Adrenal gland (tissue), 12 donors: ENCODE measurements around the gene GLIS1. TPM values are rescaled to one million over a fixed set of nuclear protein-coding genes. Genes with fewer than 3 reads are reported as not detected.

ENCODE experiments used
- DNase-seq, 7 donors: peaks; one replicate each; pipeline ENCODE4 v3.0.0-alpha.2; 2019 to 2020
- H3K27ac ChIP-seq, 5 donors: fragments of 200-600 bp; sonication (generic) in 4 of 5; 1 replicate in 3 of 5; 2 replicates in 2 of 5; pipeline versions ENCODE4 v1.5.1 to v1.8.0; 2016 to 2020; ENCODE audit warnings: mild to moderate bottlenecking in 1 of 5
- H3K27me3 ChIP-seq: fragments of 200-600 bp; 2 replicates; pipeline ENCODE4 v1.8.0; 2021
- H3K36me3 ChIP-seq, 2 donors: fragments of 200-600 bp; replicated peaks in 1 of 2; 1 replicate in 1 of 2; 2 replicates in 1 of 2; pipeline versions ENCODE4 v1.5.1 to v1.8.0; 2018 to 2022
- H3K4me1 ChIP-seq, 2 donors: fragments of 200-600 bp; replicated peaks in 1 of 2; 1 replicate in 1 of 2; 2 replicates in 1 of 2; pipeline versions ENCODE4 v1.5.1 to v1.8.0; 2018 to 2021
- H3K4me3 ChIP-seq, 4 donors: fragments of 200-600 bp; sonication (generic) in 3 of 4; one replicate each; pipeline ENCODE4 v1.5.1; 2016 to 2018
- H3K9me3 ChIP-seq, 3 donors: fragments of 200-600 bp; sonication (generic) in 1 of 3; replicated peaks in 1 of 3; 1 replicate in 2 of 3; 2 replicates in 1 of 3; pipeline versions ENCODE4 v1.5.1 to v1.8.0; 2016 to 2021
- POLR2A ChIP-seq, 2 donors: fragments of 450-650 bp; IDR thresholded peaks; one replicate each; pipeline ENCODE4 v1.6.1; 2017; ENCODE audit warnings: antibody characterized with exemption in 2 of 2, mild to moderate bottlenecking in 2 of 2, moderate library complexity in 1 of 2
- WGBS, 4 donors: extraction: QIAGEN DNeasy Blood & Tissue Kit in 2 of 4; methylation state at CpG; one replicate each; pipeline versions ENCODE4 v1.1.5 to v1.1.7; 2013 to 2017; 5-methylcytosine and 5-hydroxymethylcytosine counted together
- intact Hi-C, 2 donors: fragments of 100-400 bp; cut with DNase I; formaldehyde crosslinking; loops; one replicate each; pipeline versions ENCODE4 v1.14.1 to v1.15.0; 2022 to 2023
- polyA plus RNA-seq, 3 donors: library from polyadenylated mRNA; stranded (reverse); fragments of 200-250 nt in 2 of 3; fragments of 350-450 nt in 1 of 3; fragmentation: Illumina TruSeq in 1 of 3; extraction: RNeasy Lipid Tissue Mini Kit (QIAGEN cat#74804) in 1 of 3; gene quantifications; one replicate each; pipeline ENCODE4 v1.2.3, GENCODE V29; 2013 to 2014
- total RNA-seq, 9 donors: library from RNA; depleted of rRNA in 4 of 9; stranded (reverse); fragments of >200 nt in 4 of 9; fragments of 120-200 nt in 1 of 9; fragmentation: NEBNext Ultra II Directional in 1 of 9; extraction: Animal tissue kit (Norgen Biotek cat#: 25700) in 1 of 9; gene quantifications; one replicate each; pipeline versions ENCODE4 v1.1.0 to v1.2.4, GENCODE V29; 2013 to 2023
- TF ChIP-seq, protein P1 (sequence below), 6 experiments: fragments of 450-650 bp in 4 of 6; fragments of 200-600 bp in 2 of 6; sonication (generic) in 1 of 6; IDR thresholded peaks; 1 replicate in 5 of 6; 2 replicates in 1 of 6; pipeline versions ENCODE4 v1.5.1 to v1.8.0; 2016 to 2021; ENCODE audit warnings: antibody characterized with exemption in 6 of 6, mild to moderate bottlenecking in 2 of 6, moderate library complexity in 1 of 6
- donor health status: healthy with polysubstance abuse.
- donor health status: Bipolar disorder and iron deficiency.
- donor health status: DM: yes; HTN: yes; CAD: no.
- donor health status: DM: no; HTN: no; CAD: no.
- donor health status: DM: no; HTN: no; CAD: no.
- donor health status: DM: yes; HTN: yes; CAD: no.

GLIS1 gene
- total and polyA plus RNA-seq, 12 donors, result 0.08 to 0.37 (median 0.14) TPM; not detected in 6

DNA sequence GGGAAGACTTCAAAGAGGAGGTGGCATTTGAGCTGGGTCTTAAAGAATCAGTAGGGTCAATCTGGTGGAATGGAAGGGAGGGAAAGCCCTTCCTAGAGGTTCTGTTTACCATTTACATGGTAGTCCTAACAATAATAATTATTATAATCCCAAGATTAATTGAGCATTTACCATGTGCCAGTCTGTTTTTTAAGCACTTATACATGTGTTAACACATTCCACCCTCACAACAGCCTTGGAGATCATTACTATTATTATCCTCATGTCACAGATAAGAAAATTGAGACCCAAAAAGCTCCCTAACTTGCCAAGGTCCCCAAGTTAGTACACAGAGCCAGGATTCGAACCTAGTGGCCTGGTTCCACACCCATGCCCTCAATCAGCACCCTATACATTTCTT, 10.8 kb downstream of the GLIS1 start:
- Histone ChIP-seq H3K27me3 (no peaks in the 10 kb centered on the region), H3K36me3 (no peaks in the 10 kb centered on the region), H3K4me1 (no peaks in the 10 kb centered on the region), H3K9me3 (no peaks in the 10 kb centered on the region), H3K4me3 (no peak overlapping the region), H3K27ac (no peak overlapping the region)
- DNase-seq, result no peak
- intact Hi-C loops, result no loop called here
- TF ChIP-seq, protein P1, sequence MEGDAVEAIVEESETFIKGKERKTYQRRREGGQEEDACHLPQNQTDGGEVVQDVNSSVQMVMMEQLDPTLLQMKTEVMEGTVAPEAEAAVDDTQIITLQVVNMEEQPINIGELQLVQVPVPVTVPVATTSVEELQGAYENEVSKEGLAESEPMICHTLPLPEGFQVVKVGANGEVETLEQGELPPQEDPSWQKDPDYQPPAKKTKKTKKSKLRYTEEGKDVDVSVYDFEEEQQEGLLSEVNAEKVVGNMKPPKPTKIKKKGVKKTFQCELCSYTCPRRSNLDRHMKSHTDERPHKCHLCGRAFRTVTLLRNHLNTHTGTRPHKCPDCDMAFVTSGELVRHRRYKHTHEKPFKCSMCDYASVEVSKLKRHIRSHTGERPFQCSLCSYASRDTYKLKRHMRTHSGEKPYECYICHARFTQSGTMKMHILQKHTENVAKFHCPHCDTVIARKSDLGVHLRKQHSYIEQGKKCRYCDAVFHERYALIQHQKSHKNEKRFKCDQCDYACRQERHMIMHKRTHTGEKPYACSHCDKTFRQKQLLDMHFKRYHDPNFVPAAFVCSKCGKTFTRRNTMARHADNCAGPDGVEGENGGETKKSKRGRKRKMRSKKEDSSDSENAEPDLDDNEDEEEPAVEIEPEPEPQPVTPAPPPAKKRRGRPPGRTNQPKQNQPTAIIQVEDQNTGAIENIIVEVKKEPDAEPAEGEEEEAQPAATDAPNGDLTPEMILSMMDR (IDR thresholded peaks at IDR 0.05), result no peak
- no peak for TF ChIP-seq POLR2A (IDR thresholded peaks at IDR 0.05)
- WGBS, 4 donors, result 38 to 84% (median 66%) methylated on average over 1 of the region's 1 CpG

- H3K4me3 ChIP-seq, result no peak overlapping the region
- no peak overlapping the region for H3K27ac ChIP-seq
- WGBS, 4 donors, result 87 to 90% (median 89%) methylated on average over 7 of the region's 7 CpGs
- intact Hi-C loops, result no loop called here
- TF ChIP-seq, protein P1 (IDR thresholded peaks at IDR 0.05), result no peak
- TF ChIP-seq POLR2A (IDR thresholded peaks at IDR 0.05), result no peak
- no peak for DNase-seq
- H3K27me3 ChIP-seq, result no peaks in the 10 kb centered on the region
- H3K9me3 ChIP-seq, result no peaks in the 10 kb centered on the region
- H3K36me3 ChIP-seq, result no peaks in the 10 kb centered on the region
- H3K4me1 ChIP-seq, result no peaks in the 10 kb centered on the region
Observed at GRCh38 chr1:53727461-53728092, 11.4 kb downstream of the GLIS1 start.

DNA sequence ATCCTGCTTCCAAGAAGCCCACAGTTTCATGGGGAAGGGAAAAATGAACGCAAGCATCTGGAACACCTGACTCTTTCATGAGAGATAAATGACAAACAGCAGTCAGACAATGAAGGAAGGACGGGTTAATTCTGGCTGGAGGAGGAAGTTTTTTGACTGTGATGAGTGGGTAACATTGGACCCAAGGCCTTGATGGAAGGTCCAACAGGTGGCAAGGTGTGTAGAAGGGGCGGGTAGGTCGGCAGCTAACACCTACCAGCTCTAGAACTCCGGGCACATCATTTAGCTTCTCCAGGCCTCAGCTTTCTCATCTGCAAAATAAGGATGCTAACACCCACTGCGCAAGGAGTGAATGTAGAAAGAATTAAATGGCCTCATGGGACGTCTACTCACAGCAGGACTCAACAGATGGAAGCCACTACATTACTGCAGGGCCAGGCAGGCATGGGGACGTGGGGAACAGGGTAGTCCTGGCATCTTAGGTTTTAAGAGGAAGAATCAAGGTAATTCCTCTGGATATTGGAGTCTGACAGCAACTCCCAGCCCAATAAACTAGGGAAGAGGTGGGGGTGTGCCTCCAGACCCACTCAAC, 12.9 kb downstream of the GLIS1 start:
- WGBS, 4 donors, result 82 to 90% (median 88%) methylated on average over 8 of the region's 8 CpGs
- no peak overlapping the region for H3K4me3 ChIP-seq

DNA sequence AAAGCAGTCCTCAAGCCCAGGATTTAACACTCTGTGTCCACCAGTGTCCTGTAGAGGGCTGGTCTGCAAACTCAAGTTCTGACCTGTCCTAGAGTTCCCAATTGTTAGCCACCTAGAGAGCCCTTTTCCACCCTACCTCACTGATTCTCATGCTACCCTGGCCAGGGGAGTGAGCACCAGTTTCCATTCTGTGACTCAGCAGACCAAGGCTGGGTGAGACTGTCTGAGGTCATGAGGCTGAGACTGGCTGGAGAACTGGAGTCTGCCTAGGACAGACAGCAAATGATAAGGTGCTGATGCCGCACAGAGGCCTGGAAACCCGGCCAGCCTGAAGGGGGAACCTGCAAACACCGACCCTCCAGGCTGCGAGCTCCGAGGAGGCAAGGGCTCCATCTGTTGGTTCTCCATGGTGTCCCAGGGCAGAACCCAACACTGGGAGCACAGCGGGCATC, 13.7 kb downstream of the GLIS1 start:
- intact Hi-C loops, result no loop called here
- TF ChIP-seq POLR2A (IDR thresholded peaks at IDR 0.05), result no peak
- TF ChIP-seq, protein P1 (IDR thresholded peaks at IDR 0.05), result no peak
- peak in 1 of 7 donors; percentile 54 for DNase-seq
- no peaks in the 10 kb centered on the region for H3K9me3 ChIP-seq
- no peaks in the 10 kb centered on the region for H3K4me1 ChIP-seq
- WGBS, 4 donors, result 47 to 67% (median 57%) methylated on average over 6 of the region's 6 CpGs
- no peaks in the 10 kb centered on the region for H3K27me3 ChIP-seq
- no peak overlapping the region for H3K27ac ChIP-seq
- no peaks in the 10 kb centered on the region for H3K36me3 ChIP-seq
- H3K4me3 ChIP-seq, result no peak overlapping the region

More for the DNA sequence above, 12.9 kb downstream of the GLIS1 start:
- TF ChIP-seq, protein P1 (IDR thresholded peaks at IDR 0.05), result no peak
- no peak for TF ChIP-seq POLR2A (IDR thresholded peaks at IDR 0.05)
- intact Hi-C loops, result no loop called here
- no peak for DNase-seq
- Histone ChIP-seq H3K36me3 (no peaks in the 10 kb centered on the region), H3K4me1 (no peaks in the 10 kb centered on the region), H3K27me3 (no peaks in the 10 kb centered on the region), H3K9me3 (no peaks in the 10 kb centered on the region), H3K27ac (no peak overlapping the region)
